MM.1S (cell line): ENCODE data around the gene CIRBP.

Source experiments
- DNase-seq: peaks from one replicate; pipeline ENCODE4 v3.0.0-alpha.2; 2015
- H2AFZ ChIP-seq: fragments of 300-600 bp; sonication (generic); 2 replicates; pipeline ENCODE4 v1.6.0; 2016; ENCODE audit warnings: antibody characterized with exemption, low read length
- H3F3A ChIP-seq: fragments of 300-600 bp; sonication (generic); 2 replicates; pipeline ENCODE4 v1.6.1; 2016; ENCODE audit warnings: mild to moderate bottlenecking, antibody characterized with exemption, low read length, moderate library complexity, mixed read lengths; ENCODE audit not compliant: insufficient read depth
- H3K27ac ChIP-seq: fragments of 300-600 bp; sonication (generic); 2 replicates; pipeline ENCODE4 v1.5.1; 2016; ENCODE audit warnings: mild to moderate bottlenecking, low read length
- H3K27me3 ChIP-seq: fragments of 300-600 bp; sonication (generic); replicated peaks from 2 replicates; pipeline ENCODE4 v1.6.0; 2016; ENCODE audit warnings: low read length; ENCODE audit not compliant: insufficient read depth
- H3K36me3 ChIP-seq: fragments of 300-600 bp; sonication (generic); replicated peaks from 2 replicates; pipeline ENCODE4 v1.6.1; 2016; ENCODE audit warnings: mild to moderate bottlenecking, low read length, mixed read lengths; ENCODE audit not compliant: insufficient read depth
- H3K4me1 ChIP-seq: fragments of 300-600 bp; sonication (generic); 2 replicates; pipeline ENCODE4 v1.6.1; 2016; ENCODE audit warnings: low read length, mixed read lengths
- H3K4me2 ChIP-seq: fragments of 300-600 bp; sonication (generic); 2 replicates; pipeline ENCODE4 v1.6.0; 2016; ENCODE audit warnings: low read depth, low read length
- H3K4me3 ChIP-seq: fragments of 300-600 bp; sonication (generic); 2 replicates; pipeline ENCODE4 v1.5.1; 2016; ENCODE audit warnings: low read length, mixed read lengths
- H3K79me2 ChIP-seq: fragments of 300-600 bp; sonication (generic); 2 replicates; pipeline ENCODE4 v1.6.1; 2016; ENCODE audit warnings: mixed run types, low read length, mixed read lengths
- H3K9ac ChIP-seq: fragments of 300-600 bp; sonication (generic); 2 replicates; pipeline ENCODE4 v1.6.1; 2016; ENCODE audit warnings: low read length, mixed read lengths
- H3K9me2 ChIP-seq: fragments of 300-600 bp; sonication (generic); replicated peaks from 2 replicates; pipeline ENCODE4 v1.6.1; 2016; ENCODE audit warnings: mild to moderate bottlenecking, low read length, mixed read lengths; ENCODE audit not compliant: insufficient read depth
- H3K9me3 ChIP-seq: fragments of 300-600 bp; sonication (generic); replicated peaks from 2 replicates; pipeline ENCODE4 v1.6.1; 2016; ENCODE audit warnings: mild to moderate bottlenecking, low read length, mixed read lengths; ENCODE audit not compliant: insufficient read depth
- H4K20me1 ChIP-seq: fragments of 300-600 bp; sonication (generic); 2 replicates; pipeline ENCODE4 v1.6.1; 2016; ENCODE audit warnings: mild to moderate bottlenecking, low read length, moderate library complexity, mixed read lengths; ENCODE audit not compliant: insufficient read depth
- CTCF ChIP-seq: fragments of 300-600 bp; sonication (generic); IDR thresholded peaks from 2 replicates; pipeline ENCODE4 v1.5.1; 2016; ENCODE audit warnings: antibody characterized with exemption, low read length, mixed read lengths
- EZH2 ChIP-seq: fragments of 300-600 bp; sonication (generic); optimal IDR thresholded peaks from 2 replicates; pipeline ENCODE3; 2017; ENCODE audit warnings: low read depth, mild to moderate bottlenecking, antibody characterized with exemption, low read length, mixed read lengths
- EZH2phosphoT487 ChIP-seq: fragments of 300-600 bp; sonication (generic); IDR thresholded peaks from 2 replicates; pipeline ENCODE4 v1.6.1; 2018; ENCODE audit warnings: antibody characterized with exemption, low read length

Gene CIRBP

GRCh38 chr19:1324249-1324805 is 55.2 kb downstream of the CIRBP start:
- Histone ChIP-seq H3K27ac (no peak overlapping the region), H3K79me2 (no peaks in the 10 kb centered on the region), H3K9me3 (no peaks in the 10 kb centered on the region), H3K4me1 (no peaks in the 10 kb centered on the region), H2AFZ (no peak overlapping the region), H3F3A (no peaks in the 10 kb centered on the region), H3K4me2 (peak overlapping the region; percentile 37; the same call in 1 of the 2 replicates), H3K4me3 (no peak overlapping the region), H3K36me3 (no peaks in the 10 kb centered on the region), H4K20me1 (no peaks in the 10 kb centered on the region), H3K9me2 (no peaks in the 10 kb centered on the region), H3K9ac (no peak overlapping the region), H3K27me3 (peaks cover 91% of the 10 kb centered on the region)
- no peak for TF ChIP-seq EZH2phosphoT487
- TF ChIP-seq CTCF: no peak
- TF ChIP-seq EZH2: no peak
- no peak for DNase-seq
